AG09309 (cell line): Measurements from ENCODE around the gene SPON2.

Experiments used
- DNase-seq: peaks from one replicate; pipeline ENCODE4 v3.0.0-alpha.2; 2010; ENCODE audit warnings: low read depth
- H3K4me3 ChIP-seq: 2 replicates; pipeline ENCODE4 v1.5.1; 2011; ENCODE audit warnings: mild to moderate bottlenecking, low read depth, low read length, moderate library complexity; ENCODE audit not compliant: control insufficient read depth
- CTCF ChIP-seq: IDR thresholded peaks from 2 replicates; pipeline ENCODE4 v1.5.1; 2011; ENCODE audit warnings: mild to moderate bottlenecking, low read depth, low read length, inconsistent platforms; ENCODE audit not compliant: insufficient read depth, control insufficient read depth; ENCODE audit errors: missing control alignments

Gene SPON2

GRCh38 chr4:1171311-1172227 is 814 bp downstream of the SPON2 start:
- DNase-seq = no peak
- peak overlapping the region; percentile 28 for H3K4me3 ChIP-seq
- no peak for TF ChIP-seq CTCF

GRCh38 chr4:1170976-1171310 is 1.4 kb downstream of the SPON2 start:
- H3K4me3 ChIP-seq = no peak overlapping the region
- DNase-seq = no peak
- no peak for TF ChIP-seq CTCF

GRCh38 chr4:1170156-1170975 is 2.0 kb downstream of the SPON2 start:
- DNase-seq = no peak
- no peak for TF ChIP-seq CTCF
- H3K4me3 ChIP-seq = no peak overlapping the region

- TF ChIP-seq CTCF = no peak
- no peak overlapping the region for H3K4me3 ChIP-seq
- DNase-seq = no peak
Observed at GRCh38 chr4:1169691-1170096, 2.7 kb downstream of the SPON2 start.

GRCh38 chr4:1169171-1169671 is 3.2 kb downstream of the SPON2 start:
- TF ChIP-seq CTCF = no peak
- no peak for DNase-seq
- H3K4me3 ChIP-seq = no peak overlapping the region

- no peak for TF ChIP-seq CTCF
- no peak for DNase-seq
- H3K4me3 ChIP-seq = no peak overlapping the region
Observed at GRCh38 chr4:1168191-1169101, 3.9 kb downstream of the SPON2 start.
